ENCODE measurements around the gene TMEM30B. TPM values are rescaled to one million over a fixed set of nuclear protein-coding genes. Genes with fewer than 3 reads are reported as not detected.

The TMEM30B gene
- total RNA-seq, 2 donors from 2014 or later, result 3.5 to 4.1 TPM

DNA sequence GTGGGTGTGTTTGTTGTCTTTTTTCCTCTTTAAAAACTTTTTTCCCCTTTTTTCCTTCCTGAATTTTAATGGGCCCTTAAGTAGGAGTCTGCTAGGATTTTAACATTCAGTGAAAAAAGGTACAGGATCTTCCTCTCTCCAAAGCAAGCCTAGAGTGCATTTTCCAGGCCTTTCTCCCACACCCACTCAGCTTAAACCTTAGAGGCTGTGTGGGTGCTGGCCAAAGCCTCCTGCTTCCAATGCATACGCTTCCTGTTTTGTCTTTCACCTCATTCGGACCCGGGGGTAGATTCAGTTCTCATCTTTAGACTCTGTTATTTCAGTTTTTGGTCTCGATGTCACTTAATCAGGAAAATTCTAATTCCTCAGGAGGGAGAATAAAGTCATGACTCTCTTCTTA, 51.2 kb downstream of the TMEM30B start:
- ATAC-seq (no peak), DNase-seq (no peak)
- no peaks in the 10 kb centered on the region for H3K9me3 ChIP-seq (ENCODE audit: control insufficient read depth, low read length, poor library complexity, severe bottlenecking)
- Mint-ChIP-seq H3K27ac (no peak overlapping the region), H3K27me3 (peaks cover 72% of the 10 kb centered on the region), H3K4me3 (no peak overlapping the region), H3K4me1 (no peaks in the 10 kb centered on the region), H3K36me3 (ENCODE audit: low read depth) (no peaks in the 10 kb centered on the region)

DNA sequence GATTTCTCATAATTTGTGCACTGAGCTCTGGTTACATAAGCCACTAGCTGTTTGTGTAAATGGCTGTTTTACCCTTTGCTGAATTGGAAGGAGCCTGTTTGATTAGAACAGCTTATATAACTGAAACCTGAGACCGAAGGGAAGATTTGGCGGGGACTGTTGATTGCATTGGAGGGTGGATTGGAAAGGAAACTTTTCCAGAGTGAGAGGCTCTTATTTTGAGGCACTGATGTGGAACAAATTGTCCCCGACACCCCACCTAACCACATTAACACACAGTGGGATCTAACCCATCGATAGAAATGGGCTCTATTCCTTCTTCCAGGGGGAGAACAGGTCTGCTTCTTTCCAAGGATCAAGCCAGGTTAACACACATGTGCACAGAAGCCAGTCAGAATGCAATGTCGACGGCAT, 51.7 kb downstream of the TMEM30B start:
- no peaks in the 10 kb centered on the region for H3K4me1 Mint-ChIP-seq
- no peaks in the 10 kb centered on the region for H3K36me3 Mint-ChIP-seq (ENCODE audit: low read depth)
- ATAC-seq, result no peak
- peaks cover 72% of the 10 kb centered on the region for H3K27me3 Mint-ChIP-seq
- H3K4me3 Mint-ChIP-seq, result no peak overlapping the region
- H3K27ac Mint-ChIP-seq, result no peak overlapping the region
- no peak for DNase-seq
- H3K9me3 ChIP-seq (ENCODE audit: control insufficient read depth, low read length, poor library complexity, severe bottlenecking), result no peaks in the 10 kb centered on the region

DNA sequence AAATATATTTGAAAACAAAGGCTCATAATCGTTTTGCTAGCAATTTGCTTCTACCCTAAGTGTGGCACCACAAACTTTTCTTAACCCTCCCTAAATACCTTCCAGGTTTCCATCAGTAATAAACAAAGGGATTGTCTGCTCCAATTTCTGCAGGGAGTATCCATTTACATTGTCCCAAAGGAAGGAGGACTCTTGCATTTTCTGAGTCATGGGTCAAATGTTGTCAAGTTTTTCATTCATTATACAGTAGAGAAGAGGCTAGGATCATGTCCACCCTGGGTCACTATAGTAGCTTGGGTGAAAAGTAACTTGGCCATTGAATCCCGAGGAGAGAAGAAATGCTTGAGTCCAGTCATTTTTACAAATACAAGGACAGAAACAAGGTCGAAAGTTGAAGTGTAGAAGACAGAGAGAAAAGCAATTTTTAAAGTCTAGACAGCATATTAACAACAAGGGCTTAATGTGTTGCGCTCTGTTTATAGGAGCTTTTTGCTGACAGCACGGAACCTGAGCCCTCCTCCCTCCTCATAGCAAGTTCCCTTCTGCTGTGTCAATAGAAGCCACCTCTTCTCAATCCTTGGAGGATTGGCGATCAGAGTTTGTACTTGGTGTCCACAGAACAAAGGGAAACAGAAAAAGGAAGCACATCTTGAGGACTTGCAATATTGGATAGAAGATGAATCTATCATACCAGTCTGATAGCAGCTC, 53.1 kb downstream of the TMEM30B start:
- Mint-ChIP-seq H3K4me3 (no peak overlapping the region), H3K36me3 (ENCODE audit: low read depth) (no peaks in the 10 kb centered on the region), H3K4me1 (no peaks in the 10 kb centered on the region), H3K27me3 (peaks cover 75% of the 10 kb centered on the region), H3K27ac (no peak overlapping the region)
- H3K9me3 ChIP-seq (ENCODE audit: control insufficient read depth, low read length, poor library complexity, severe bottlenecking), result no peaks in the 10 kb centered on the region
- DNase-seq, result no peak
- no peak for ATAC-seq

Other genes with a start within 250 kb of the TMEM30B start
- gene PRKCH, start 40.2 kb upstream of the TMEM30B start, total RNA-seq, result 100 to 1,000 TPM; 328 to 342 TPM

Measured in T-helper 17 cell (primary cell).